Measurements from ENCODE around the gene IL16. TPM values are rescaled to one million over a fixed set of nuclear protein-coding genes. Genes with fewer than 3 reads are reported as not detected.
A peak's percentile ranks its signal among the peaks of the same experiment; 100 is the strongest.

IL16 gene
- total RNA-seq, 1 donor from 2014 or later: 107 TPM

- Mint-ChIP-seq H3K36me3 (ENCODE audit: low read depth) (no peaks in the 10 kb centered on the region), H3K4me3 (no peak overlapping the region), H3K27me3 (ENCODE audit: insufficient read depth) (peaks cover 13% of the 10 kb centered on the region), H3K9me3 (no peaks in the 10 kb centered on the region), H3K4me1 (ENCODE audit: low read depth) (no peaks in the 10 kb centered on the region), H3K27ac (no peak overlapping the region)
- intact Hi-C loops (cut with micrococcal nuclease): no loop called here
- no peak for DNase-seq (ENCODE audit: low spot score)
Measured at GRCh38 chr15:81255958-81256320, 59.3 kb downstream of the IL16 start.

DNA sequence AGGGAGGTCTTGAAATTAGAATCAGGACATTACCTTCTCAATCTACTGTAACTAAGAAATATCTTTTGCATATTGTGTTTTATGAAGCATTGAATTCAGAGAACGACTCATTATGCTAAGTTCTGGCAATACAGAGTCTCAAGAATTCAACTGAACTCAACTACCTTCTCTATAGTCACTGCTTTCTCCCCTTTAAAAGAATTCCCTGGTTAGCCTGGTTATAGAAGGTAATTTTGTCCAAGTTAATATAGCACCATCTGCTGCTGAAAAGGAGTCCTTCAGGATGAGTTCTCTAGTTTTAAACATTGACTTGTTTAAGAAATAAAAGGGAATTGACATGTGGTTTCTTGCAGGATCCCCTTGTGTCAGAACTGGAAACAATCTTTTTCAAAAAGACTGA, 60.2 kb downstream of the IL16 start:
- Mint-ChIP-seq H3K9me3 (no peaks in the 10 kb centered on the region), H3K4me1 (ENCODE audit: low read depth) (no peaks in the 10 kb centered on the region), H3K4me3 (no peak overlapping the region), H3K27me3 (ENCODE audit: insufficient read depth) (peaks cover 11% of the 10 kb centered on the region), H3K36me3 (ENCODE audit: low read depth) (no peaks in the 10 kb centered on the region), H3K27ac (no peak overlapping the region)
- intact Hi-C loops (cut with micrococcal nuclease): no loop called here
- DNase-seq (ENCODE audit: low spot score): no peak

DNA sequence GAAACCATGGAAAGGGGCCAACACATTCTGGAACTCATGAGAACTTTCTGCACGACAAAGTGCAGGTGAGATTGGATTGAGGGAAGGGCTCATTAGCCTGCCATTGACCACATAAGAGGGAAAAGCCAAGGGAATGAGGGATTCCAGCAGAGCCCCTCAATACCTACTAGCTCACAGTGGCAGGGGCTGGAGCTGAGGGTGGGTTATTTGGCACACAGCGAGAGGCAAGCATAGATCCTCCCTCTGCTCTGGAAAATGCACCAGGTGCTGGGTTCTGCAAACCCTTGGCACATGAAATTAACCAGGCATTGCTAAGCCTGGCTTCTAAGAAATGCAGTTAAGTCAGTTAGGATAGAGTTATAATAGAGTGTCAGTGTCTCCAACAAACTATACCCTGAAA, 60.8 kb downstream of the IL16 start:
- no peak overlapping the region for H3K4me3 Mint-ChIP-seq
- no peak overlapping the region for H3K27ac Mint-ChIP-seq
- no peaks in the 10 kb centered on the region for H3K4me1 Mint-ChIP-seq (ENCODE audit: low read depth)
- H3K27me3 Mint-ChIP-seq (ENCODE audit: insufficient read depth): peaks cover 8% of the 10 kb centered on the region
- no peaks in the 10 kb centered on the region for H3K9me3 Mint-ChIP-seq
- H3K36me3 Mint-ChIP-seq (ENCODE audit: low read depth): no peaks in the 10 kb centered on the region
- intact Hi-C loops (cut with micrococcal nuclease): no loop called here
- no peak for DNase-seq (ENCODE audit: low spot score)

GRCh38 chr15:81258455-81258854, 61.8 kb downstream of the IL16 start:
- Mint-ChIP-seq H3K9me3 (no peaks in the 10 kb centered on the region), H3K27me3 (ENCODE audit: insufficient read depth) (peaks cover 8% of the 10 kb centered on the region), H3K36me3 (ENCODE audit: low read depth) (no peaks in the 10 kb centered on the region), H3K27ac (no peak overlapping the region), H3K4me3 (no peak overlapping the region), H3K4me1 (ENCODE audit: low read depth) (no peaks in the 10 kb centered on the region)
- intact Hi-C loops (cut with micrococcal nuclease): no loop called here
- DNase-seq (ENCODE audit: low spot score): no peak

GRCh38 chr15:81259760-81260298, 63.1 kb downstream of the IL16 start:
- DNase-seq (ENCODE audit: low spot score): no peak
- H3K4me3 Mint-ChIP-seq: no peak overlapping the region
- no peaks in the 10 kb centered on the region for H3K9me3 Mint-ChIP-seq
- no peaks in the 10 kb centered on the region for H3K36me3 Mint-ChIP-seq (ENCODE audit: low read depth)
- H3K27ac Mint-ChIP-seq: no peak overlapping the region
- no peaks in the 10 kb centered on the region for H3K4me1 Mint-ChIP-seq (ENCODE audit: low read depth)
- intact Hi-C loops (cut with micrococcal nuclease): no loop called here
- H3K27me3 Mint-ChIP-seq (ENCODE audit: insufficient read depth): peaks cover 17% of the 10 kb centered on the region

GRCh38 chr15:81261172-81261811, 64.6 kb downstream of the IL16 start:
- no peak for DNase-seq (ENCODE audit: low spot score)
- H3K4me1 Mint-ChIP-seq (ENCODE audit: low read depth): peaks cover 14% of the 10 kb centered on the region
- peaks cover 23% of the 10 kb centered on the region for H3K27me3 Mint-ChIP-seq (ENCODE audit: insufficient read depth)
- H3K9me3 Mint-ChIP-seq: no peaks in the 10 kb centered on the region
- H3K27ac Mint-ChIP-seq: no peak overlapping the region
- intact Hi-C loops (cut with micrococcal nuclease): no loop called here
- H3K36me3 Mint-ChIP-seq (ENCODE audit: low read depth): no peaks in the 10 kb centered on the region
- no peak overlapping the region for H3K4me3 Mint-ChIP-seq

DNA sequence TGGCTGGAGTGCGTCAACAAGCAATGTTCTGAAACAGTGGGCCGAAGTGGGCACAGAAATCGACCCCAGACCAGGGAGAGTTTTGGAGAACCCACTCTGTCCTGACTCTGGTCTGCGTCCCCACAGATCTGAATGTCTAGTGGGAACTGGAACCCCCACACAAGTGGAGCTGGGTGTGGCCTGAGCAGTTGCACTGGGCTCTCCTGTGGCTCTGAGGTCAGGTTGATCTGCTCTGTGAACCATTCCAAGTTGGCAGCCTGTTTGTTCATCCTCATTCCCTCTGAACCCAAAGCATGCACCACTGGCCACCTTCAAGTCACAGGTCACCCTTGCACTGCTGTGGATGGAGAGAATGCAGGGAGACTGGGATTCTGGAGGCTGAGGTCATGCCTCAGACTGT, 66.8 kb downstream of the IL16 start:
- Mint-ChIP-seq H3K4me1 (ENCODE audit: low read depth) (peaks cover 22% of the 10 kb centered on the region), H3K9me3 (no peaks in the 10 kb centered on the region), H3K4me3 (no peak overlapping the region), H3K27me3 (ENCODE audit: insufficient read depth) (peaks cover 18% of the 10 kb centered on the region), H3K27ac (no peak overlapping the region), H3K36me3 (ENCODE audit: low read depth) (no peaks in the 10 kb centered on the region)
- no peak for DNase-seq (ENCODE audit: low spot score)
- intact Hi-C loops (cut with micrococcal nuclease): no loop called here

- no peaks in the 10 kb centered on the region for H3K9me3 Mint-ChIP-seq
- H3K4me3 Mint-ChIP-seq: no peak overlapping the region
- intact Hi-C loops (cut with micrococcal nuclease): no loop called here
- H3K36me3 Mint-ChIP-seq (ENCODE audit: low read depth): no peaks in the 10 kb centered on the region
- no peak for DNase-seq (ENCODE audit: low spot score)
- H3K27ac Mint-ChIP-seq: no peak overlapping the region
- H3K27me3 Mint-ChIP-seq (ENCODE audit: insufficient read depth): peaks cover 18% of the 10 kb centered on the region
- peaks cover 27% of the 10 kb centered on the region for H3K4me1 Mint-ChIP-seq (ENCODE audit: low read depth)
Measured at GRCh38 chr15:81264072-81264857, 67.6 kb downstream of the IL16 start.

DNA sequence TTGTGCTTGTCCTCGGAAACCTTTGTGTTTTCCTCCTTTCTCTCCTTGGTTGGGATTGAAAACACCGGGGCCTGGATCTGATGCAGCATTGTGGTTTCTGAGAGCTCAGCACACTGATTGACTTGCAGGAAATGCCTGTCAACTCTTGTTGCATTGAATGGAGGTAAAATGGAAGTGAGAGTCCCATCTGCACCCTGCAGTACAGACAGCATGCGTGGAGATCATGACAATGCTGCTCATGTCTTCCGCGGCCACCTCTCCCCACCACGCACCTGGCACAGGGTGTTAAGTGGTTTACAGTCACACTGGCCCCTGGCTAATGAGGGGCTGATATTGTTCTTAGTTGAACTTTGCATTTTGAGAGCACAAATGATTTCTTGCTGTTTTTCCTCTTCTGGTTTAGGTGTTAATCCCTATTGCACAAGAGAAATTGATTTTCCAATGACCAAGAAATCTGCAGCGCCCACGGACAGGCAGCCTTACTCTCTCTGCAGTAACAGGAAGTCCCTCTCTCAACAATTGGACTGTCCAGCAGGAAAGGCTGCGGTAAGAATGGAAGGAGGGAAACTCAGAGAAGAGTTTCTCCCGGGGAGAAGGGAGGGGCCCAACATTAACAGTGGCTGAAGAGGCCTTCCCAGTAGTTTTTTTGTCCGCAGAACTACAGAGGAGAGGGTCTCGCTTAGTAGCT, 68.7 kb downstream of the IL16 start:
- peaks cover 33% of the 10 kb centered on the region for H3K4me1 Mint-ChIP-seq (ENCODE audit: low read depth)
- DNase-seq (ENCODE audit: low spot score): no peak
- peaks cover 14% of the 10 kb centered on the region for H3K27me3 Mint-ChIP-seq (ENCODE audit: insufficient read depth)
- H3K4me3 Mint-ChIP-seq: peak overlapping the region; percentile 30
- H3K27ac Mint-ChIP-seq: no peak overlapping the region
- H3K36me3 Mint-ChIP-seq (ENCODE audit: low read depth): no peaks in the 10 kb centered on the region
- H3K9me3 Mint-ChIP-seq: no peaks in the 10 kb centered on the region
- intact Hi-C loops (cut with micrococcal nuclease): loop anchor here (5.0 kb wide), 1 partner anchor 488 kb away; the partner anchor contains the start of gene CEMIP

GRCh38 chr15:81265944-81266775, 69.5 kb downstream of the IL16 start:
- Mint-ChIP-seq H3K27ac (peak overlapping the region; percentile 56), H3K36me3 (ENCODE audit: low read depth) (no peaks in the 10 kb centered on the region)

DNA sequence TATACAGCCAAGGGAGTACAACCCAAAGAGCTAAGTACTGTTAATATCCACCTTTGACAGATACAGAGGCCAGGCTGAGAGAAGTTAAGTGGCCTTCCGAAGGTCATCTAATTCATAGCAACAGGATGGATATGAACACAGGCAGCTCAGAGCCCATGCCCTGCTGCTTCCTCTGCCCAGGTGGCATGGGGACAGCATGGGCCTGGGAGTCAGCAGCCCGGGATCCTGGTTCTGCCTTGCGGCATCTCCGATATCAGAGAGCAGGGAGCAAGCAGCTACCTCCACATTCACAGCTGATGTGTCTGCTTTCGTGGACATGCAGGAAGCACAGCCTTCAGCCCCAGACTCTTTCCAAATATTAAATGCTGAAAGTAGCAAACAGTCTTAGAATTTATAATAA, 71.7 kb downstream of the IL16 start:
- Mint-ChIP-seq H3K27ac (no peak overlapping the region), H3K4me3 (no peak overlapping the region), H3K27me3 (ENCODE audit: insufficient read depth) (peaks cover 14% of the 10 kb centered on the region), H3K9me3 (no peaks in the 10 kb centered on the region), H3K36me3 (ENCODE audit: low read depth) (no peaks in the 10 kb centered on the region), H3K4me1 (ENCODE audit: low read depth) (peaks cover 36% of the 10 kb centered on the region)
- intact Hi-C loops (cut with micrococcal nuclease): loop anchor here (5.0 kb wide), 1 partner anchor 491 kb away; the partner anchor contains the start of gene CEMIP
- DNase-seq (ENCODE audit: low spot score): no peak

More at GRCh38 chr15:81265944-81266775, 69.5 kb downstream of the IL16 start:
- H3K9me3 Mint-ChIP-seq: no peaks in the 10 kb centered on the region
- peaks cover 36% of the 10 kb centered on the region for H3K4me1 Mint-ChIP-seq (ENCODE audit: low read depth)
- peaks cover 14% of the 10 kb centered on the region for H3K27me3 Mint-ChIP-seq (ENCODE audit: insufficient read depth)
- intact Hi-C loops (cut with micrococcal nuclease): loop anchor here (1.0 to 5.0 kb wide), 8 partner anchors 111 to 811 kb away; partner anchors contain the start of gene CEMIP
- DNase-seq (ENCODE audit: low spot score): peak; percentile 71
- H3K4me3 Mint-ChIP-seq: peak overlapping the region; percentile 30

GRCh38 chr15:81268881-81269601, 72.4 kb downstream of the IL16 start:
- Mint-ChIP-seq H3K27me3 (ENCODE audit: insufficient read depth) (peaks cover 11% of the 10 kb centered on the region), H3K4me1 (ENCODE audit: low read depth) (peaks cover 36% of the 10 kb centered on the region), H3K27ac (peak overlapping the region; percentile 56), H3K4me3 (no peak overlapping the region), H3K9me3 (no peaks in the 10 kb centered on the region), H3K36me3 (ENCODE audit: low read depth) (no peaks in the 10 kb centered on the region)
- DNase-seq (ENCODE audit: low spot score): no peak
- intact Hi-C loops (cut with micrococcal nuclease): loop anchor here (5.0 kb wide), 1 partner anchor 492 kb away; the partner anchor contains the start of gene CEMIP
